Vagina (tissue), 2 donors: Measurements from ENCODE around the gene SFMBT2.

Experiments used
- CTCF ChIP-seq, 3 experiments: fragments of 450-650 bp in 2 of 3; fragments of 200-600 bp in 1 of 3; sonication (generic) in 1 of 3; IDR thresholded peaks; one replicate each; pipeline ENCODE4 v1.5.1; 2017 to 2019; ENCODE audit warnings: antibody characterized with exemption in 3 of 3, mild to moderate bottlenecking in 2 of 3, moderate library complexity in 2 of 3
- POLR2AphosphoS5 ChIP-seq, 2 donors: sonication (generic); formaldehyde crosslinking; IDR thresholded peaks; one replicate each; pipeline ENCODE4 v1.9.0; 2017; ENCODE audit warnings: antibody characterized with exemption in 2 of 2, mild to moderate bottlenecking in 2 of 2, low read depth in 1 of 2; ENCODE audit not compliant: insufficient read depth in 1 of 2

- TF ChIP-seq CTCF (IDR thresholded peaks at IDR 0.05): no peak
- TF ChIP-seq POLR2AphosphoS5 (IDR thresholded peaks at IDR 0.05; ENCODE audit: insufficient read depth in 1 of 2, low read depth in 1 of 2): no peak
These were observed 104.7 kb downstream of the SFMBT2 start for GRCh38 chr10:7306147-7306546.
